ENCODE measurements around the gene MPZL2. TPM values are rescaled to one million over a fixed set of nuclear protein-coding genes. Genes with fewer than 3 reads are reported as not detected.

The MPZL2 gene
- total RNA-seq, 1 donor from 2014 or later: 32.8 TPM

DNA sequence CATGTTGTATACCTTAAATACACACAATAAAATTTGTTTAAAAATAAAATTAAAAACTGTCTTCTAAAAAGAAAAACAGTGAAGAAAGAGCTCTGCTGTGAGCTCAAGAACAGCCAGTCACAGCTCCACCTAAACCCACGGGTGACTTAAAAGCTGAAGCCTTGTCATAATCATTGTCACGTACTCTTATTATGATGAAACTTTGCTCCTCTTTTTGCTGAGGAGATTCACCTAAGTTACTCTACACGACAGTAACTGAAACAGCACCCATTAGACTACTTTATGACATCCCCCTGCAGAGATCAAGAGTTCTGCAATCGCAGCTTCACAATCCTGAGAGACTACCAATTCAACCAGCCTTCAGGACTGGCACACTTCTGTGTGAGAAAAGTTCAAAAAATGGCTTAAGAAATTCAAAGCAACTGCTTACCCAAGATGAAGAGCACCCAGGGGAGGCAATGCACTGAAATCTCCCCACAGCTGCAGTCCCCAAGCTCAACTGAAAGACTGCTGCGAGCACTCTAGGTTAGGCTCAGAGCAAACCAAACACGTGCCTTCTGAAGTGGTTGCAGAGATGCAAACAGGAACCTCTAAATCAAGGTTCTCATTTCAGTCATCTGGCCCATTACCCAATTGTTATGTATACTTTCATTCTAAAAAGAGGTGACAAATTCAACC is 39.4 kb downstream of the MPZL2 start, which contains the start of gene JAML:
JAML (minus strand) TSS at position 501 of the 678 bp plus-strand sequence. CDS start 10,145 bp downstream, outside the sequence.
- H3K9me3 Mint-ChIP-seq: no peaks in the 10 kb centered on the region
- peaks cover 4% of the 10 kb centered on the region for H3K36me3 Mint-ChIP-seq
- H3K27me3 Mint-ChIP-seq (ENCODE audit: low read depth): peaks cover 50% of the 10 kb centered on the region
- DNase-seq (ENCODE audit: low spot score in 2 of 2, unreplicated experiment in 2 of 2): no peak
- no peak within 1 kb of the TSS for H3K27ac Mint-ChIP-seq
- TF ChIP-seq, protein P1, sequence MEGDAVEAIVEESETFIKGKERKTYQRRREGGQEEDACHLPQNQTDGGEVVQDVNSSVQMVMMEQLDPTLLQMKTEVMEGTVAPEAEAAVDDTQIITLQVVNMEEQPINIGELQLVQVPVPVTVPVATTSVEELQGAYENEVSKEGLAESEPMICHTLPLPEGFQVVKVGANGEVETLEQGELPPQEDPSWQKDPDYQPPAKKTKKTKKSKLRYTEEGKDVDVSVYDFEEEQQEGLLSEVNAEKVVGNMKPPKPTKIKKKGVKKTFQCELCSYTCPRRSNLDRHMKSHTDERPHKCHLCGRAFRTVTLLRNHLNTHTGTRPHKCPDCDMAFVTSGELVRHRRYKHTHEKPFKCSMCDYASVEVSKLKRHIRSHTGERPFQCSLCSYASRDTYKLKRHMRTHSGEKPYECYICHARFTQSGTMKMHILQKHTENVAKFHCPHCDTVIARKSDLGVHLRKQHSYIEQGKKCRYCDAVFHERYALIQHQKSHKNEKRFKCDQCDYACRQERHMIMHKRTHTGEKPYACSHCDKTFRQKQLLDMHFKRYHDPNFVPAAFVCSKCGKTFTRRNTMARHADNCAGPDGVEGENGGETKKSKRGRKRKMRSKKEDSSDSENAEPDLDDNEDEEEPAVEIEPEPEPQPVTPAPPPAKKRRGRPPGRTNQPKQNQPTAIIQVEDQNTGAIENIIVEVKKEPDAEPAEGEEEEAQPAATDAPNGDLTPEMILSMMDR (IDR thresholded peaks at IDR 0.05; ENCODE audit: unreplicated experiment): no peak
- no peak within 1 kb of the TSS for H3K4me3 Mint-ChIP-seq
- H3K4me1 Mint-ChIP-seq: no peaks in the 10 kb centered on the region

DNA sequence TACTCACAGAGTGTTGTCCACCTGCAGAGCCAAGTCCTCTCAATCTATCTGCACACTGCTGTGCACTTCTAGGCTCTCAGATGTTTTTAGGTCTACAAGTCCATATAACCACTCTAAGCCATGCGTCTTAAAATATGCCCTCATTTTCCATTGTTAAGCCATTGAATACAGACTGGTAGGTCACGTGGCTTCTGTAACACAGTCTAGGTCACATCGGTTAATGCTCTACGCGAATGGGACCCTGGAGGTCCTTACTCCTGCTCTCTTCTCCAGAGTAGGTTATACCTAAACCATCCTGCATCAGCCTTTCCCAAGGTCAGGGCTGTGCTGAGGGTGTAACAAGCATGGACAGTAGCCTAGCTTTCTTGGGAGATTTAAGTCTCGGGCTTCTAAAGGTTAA is 40.1 kb downstream of the MPZL2 start:
- Mint-ChIP-seq H3K4me1 (no peaks in the 10 kb centered on the region), H3K9me3 (peaks cover 1% of the 10 kb centered on the region), H3K27me3 (ENCODE audit: low read depth) (peaks cover 56% of the 10 kb centered on the region), H3K4me3 (no peak overlapping the region), H3K27ac (no peak overlapping the region), H3K36me3 (no peaks in the 10 kb centered on the region)
- TF ChIP-seq, protein P1 (IDR thresholded peaks at IDR 0.05; ENCODE audit: unreplicated experiment): no peak
- no peak for DNase-seq (ENCODE audit: low spot score in 2 of 2, unreplicated experiment in 2 of 2)

DNA sequence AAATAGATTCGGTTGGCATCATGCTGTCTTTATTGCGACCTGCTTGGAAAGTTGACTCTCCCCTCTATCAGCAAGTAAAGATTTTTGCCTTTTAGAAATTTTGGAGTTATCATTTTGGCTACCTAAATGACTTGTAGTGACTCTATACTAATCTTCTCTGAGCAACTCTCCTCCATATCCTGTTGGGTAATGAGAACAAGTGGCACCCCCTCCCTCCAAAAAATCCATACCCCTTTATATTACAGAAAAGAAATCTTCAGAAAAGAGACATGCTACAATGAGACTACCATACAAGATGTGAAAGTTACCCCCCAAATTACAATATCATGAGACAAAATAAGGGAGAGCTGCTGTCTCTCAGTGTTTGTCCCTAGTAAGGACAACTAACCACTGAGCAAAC is 40.5 kb downstream of the MPZL2 start:
- Mint-ChIP-seq H3K27me3 (ENCODE audit: low read depth) (peaks cover 60% of the 10 kb centered on the region), H3K4me3 (no peak overlapping the region), H3K4me1 (no peaks in the 10 kb centered on the region), H3K36me3 (no peaks in the 10 kb centered on the region), H3K27ac (no peak overlapping the region), H3K9me3 (peaks cover 4% of the 10 kb centered on the region)
- DNase-seq (ENCODE audit: low spot score in 2 of 2, unreplicated experiment in 2 of 2): no peak
- TF ChIP-seq, protein P1 (IDR thresholded peaks at IDR 0.05; ENCODE audit: unreplicated experiment): no peak

DNA sequence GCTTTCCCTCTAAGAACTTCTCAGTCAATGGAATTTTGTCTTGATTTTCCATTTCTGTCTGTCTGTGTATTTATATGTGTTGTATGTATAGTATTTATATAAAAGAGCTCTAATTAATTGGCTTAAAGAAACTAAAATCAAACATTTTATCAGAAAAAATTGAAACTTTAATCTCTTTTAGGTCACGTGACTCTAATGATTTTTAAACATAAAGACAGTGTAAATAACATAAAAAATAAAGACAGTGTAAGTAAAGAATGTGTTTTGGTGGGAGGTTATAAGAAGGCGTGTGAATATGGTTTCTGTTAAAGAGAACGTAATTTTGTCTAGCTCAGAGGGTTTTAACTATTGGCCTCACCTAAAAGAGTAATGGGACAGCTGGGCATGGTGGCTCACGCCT is 41.7 kb downstream of the MPZL2 start:
- H3K27me3 Mint-ChIP-seq (ENCODE audit: low read depth): peaks cover 66% of the 10 kb centered on the region
- H3K36me3 Mint-ChIP-seq: no peaks in the 10 kb centered on the region
- TF ChIP-seq, protein P1 (IDR thresholded peaks at IDR 0.05; ENCODE audit: unreplicated experiment): no peak
- no peak overlapping the region for H3K4me3 Mint-ChIP-seq
- DNase-seq (ENCODE audit: low spot score in 2 of 2, unreplicated experiment in 2 of 2): no peak
- H3K4me1 Mint-ChIP-seq: no peaks in the 10 kb centered on the region
- H3K27ac Mint-ChIP-seq: no peak overlapping the region
- H3K9me3 Mint-ChIP-seq: peaks cover 4% of the 10 kb centered on the region

DNA sequence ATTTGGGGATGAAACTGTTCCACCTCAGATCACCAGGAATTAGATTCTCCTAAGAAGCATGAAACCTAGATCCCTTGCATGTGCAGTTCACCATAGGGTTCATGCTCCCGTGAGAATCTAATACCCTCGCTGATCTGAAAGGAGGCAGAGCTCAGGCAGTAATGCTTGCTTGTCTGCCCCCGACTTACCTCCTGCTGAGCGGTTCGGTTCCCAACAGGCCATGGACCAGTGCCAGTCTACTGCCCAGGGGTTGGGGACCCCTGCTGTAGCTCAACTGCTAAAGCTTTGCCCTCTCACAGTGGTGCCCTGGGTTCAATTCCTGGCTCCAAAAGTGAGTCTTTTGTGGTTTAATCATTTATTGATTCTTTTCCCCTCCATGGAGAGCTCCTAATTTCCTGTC is 42.7 kb downstream of the MPZL2 start:
- H3K4me1 Mint-ChIP-seq: peaks cover 5% of the 10 kb centered on the region
- TF ChIP-seq, protein P1 (IDR thresholded peaks at IDR 0.05; ENCODE audit: unreplicated experiment): no peak
- peaks cover 4% of the 10 kb centered on the region for H3K9me3 Mint-ChIP-seq
- peaks cover 70% of the 10 kb centered on the region for H3K27me3 Mint-ChIP-seq (ENCODE audit: low read depth)
- DNase-seq (ENCODE audit: low spot score in 2 of 2, unreplicated experiment in 2 of 2): no peak
- H3K27ac Mint-ChIP-seq: no peak overlapping the region
- H3K4me3 Mint-ChIP-seq: no peak overlapping the region
- no peaks in the 10 kb centered on the region for H3K36me3 Mint-ChIP-seq
